Measurements from ENCODE around the gene PFN3.

PFN3 gene

DNA sequence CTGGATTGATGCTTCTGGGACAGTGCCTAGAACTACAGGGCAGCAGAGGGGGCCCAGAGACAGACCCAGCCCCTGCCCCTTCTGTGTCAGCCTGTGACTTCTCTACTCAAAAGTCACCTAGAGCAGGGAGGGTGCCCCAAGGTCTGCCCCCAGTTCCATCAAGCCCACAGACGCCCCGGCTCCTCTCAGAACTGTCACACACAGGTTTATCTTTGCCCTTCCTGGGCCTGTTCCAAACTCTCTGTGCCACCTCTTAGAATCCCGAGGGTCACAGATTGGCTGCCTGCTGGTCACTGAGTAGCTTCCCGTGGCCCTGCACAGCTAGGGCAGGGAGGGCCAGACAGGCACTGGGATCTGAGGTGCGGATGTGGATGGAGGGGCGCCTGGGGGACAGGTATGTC, 41.0 kb downstream of the PFN3 start:
- no peak for ATAC-seq

DNA sequence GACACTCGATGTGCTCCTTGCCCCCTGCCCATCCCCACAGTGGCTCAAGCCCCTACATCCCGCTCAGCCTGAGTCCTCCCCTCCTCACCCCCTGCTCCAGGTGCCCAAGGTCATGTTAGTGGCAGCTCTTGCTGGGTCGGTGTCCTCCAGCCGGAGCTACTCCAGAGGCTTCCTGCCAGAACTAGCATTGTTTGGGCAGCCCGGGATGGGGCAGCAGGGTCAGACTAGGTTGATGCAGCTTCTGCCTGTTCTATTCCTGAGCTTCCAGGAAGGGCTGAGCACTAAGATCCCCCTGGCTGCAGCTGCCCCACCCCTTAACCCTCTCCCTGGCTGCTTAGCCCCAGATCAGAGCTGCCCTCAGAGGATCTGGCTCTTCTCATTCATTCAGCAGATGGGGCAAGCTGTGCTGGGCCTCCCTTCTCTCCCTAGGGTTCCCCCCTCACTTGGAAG, 42.1 kb downstream of the PFN3 start:
- no peak for ATAC-seq
- TF ChIP-seq ZNF565 (CRISPR knock-in tag; conservative IDR thresholded peaks at IDR 0.05; ENCODE audit: low read depth) = no peak
- no peak for TF ChIP-seq CSDC2 (CRISPR knock-in tag; IDR thresholded peaks at IDR 0.05)
- TF ChIP-seq, protein P1, sequence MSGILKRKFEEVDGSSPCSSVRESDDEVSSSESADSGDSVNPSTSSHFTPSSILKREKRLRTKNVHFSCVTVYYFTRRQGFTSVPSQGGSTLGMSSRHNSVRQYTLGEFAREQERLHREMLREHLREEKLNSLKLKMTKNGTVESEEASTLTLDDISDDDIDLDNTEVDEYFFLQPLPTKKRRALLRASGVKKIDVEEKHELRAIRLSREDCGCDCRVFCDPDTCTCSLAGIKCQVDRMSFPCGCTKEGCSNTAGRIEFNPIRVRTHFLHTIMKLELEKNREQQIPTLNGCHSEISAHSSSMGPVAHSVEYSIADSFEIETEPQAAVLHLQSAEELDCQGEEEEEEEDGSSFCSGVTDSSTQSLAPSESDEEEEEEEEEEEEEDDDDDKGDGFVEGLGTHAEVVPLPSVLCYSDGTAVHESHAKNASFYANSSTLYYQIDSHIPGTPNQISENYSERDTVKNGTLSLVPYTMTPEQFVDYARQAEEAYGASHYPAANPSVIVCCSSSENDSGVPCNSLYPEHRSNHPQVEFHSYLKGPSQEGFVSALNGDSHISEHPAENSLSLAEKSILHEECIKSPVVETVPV (CRISPR knock-in tag; IDR thresholded peaks at IDR 0.05) = no peak
- no peak for TF ChIP-seq ISL1 (CRISPR knock-in tag; IDR thresholded peaks at IDR 0.05)
- no peak for TF ChIP-seq ZC3H10 (CRISPR knock-in tag; IDR thresholded peaks at IDR 0.05)
- no peak for TF ChIP-seq ESRRG (CRISPR knock-in tag; IDR thresholded peaks at IDR 0.05)
- no peak for TF ChIP-seq TCF4 (CRISPR knock-in tag; IDR thresholded peaks at IDR 0.05; ENCODE audit: borderline replicate concordance)
- TF ChIP-seq, protein P2, sequence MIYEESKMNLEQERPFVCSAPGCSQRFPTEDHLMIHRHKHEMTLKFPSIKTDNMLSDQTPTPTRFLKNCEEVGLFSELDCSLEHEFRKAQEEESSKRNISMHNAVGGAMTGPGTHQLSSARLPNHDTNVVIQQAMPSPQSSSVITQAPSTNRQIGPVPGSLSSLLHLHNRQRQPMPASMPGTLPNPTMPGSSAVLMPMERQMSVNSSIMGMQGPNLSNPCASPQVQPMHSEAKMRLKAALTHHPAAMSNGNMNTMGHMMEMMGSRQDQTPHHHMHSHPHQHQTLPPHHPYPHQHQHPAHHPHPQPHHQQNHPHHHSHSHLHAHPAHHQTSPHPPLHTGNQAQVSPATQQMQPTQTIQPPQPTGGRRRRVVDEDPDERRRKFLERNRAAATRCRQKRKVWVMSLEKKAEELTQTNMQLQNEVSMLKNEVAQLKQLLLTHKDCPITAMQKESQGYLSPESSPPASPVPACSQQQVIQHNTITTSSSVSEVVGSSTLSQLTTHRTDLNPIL (CRISPR knock-in tag; IDR thresholded peaks at IDR 0.05; ENCODE audit: low read depth) = no peak
- no peak for TF ChIP-seq ZFP3 (CRISPR knock-in tag; IDR thresholded peaks at IDR 0.05)
- no peak for TF ChIP-seq ZNF8 (CRISPR knock-in tag; IDR thresholded peaks at IDR 0.05)
- no peak for TF ChIP-seq BACH2 (CRISPR knock-in tag; IDR thresholded peaks at IDR 0.05; ENCODE audit: borderline replicate concordance)
- no peak for TF ChIP-seq ARNTL (CRISPR knock-in tag; IDR thresholded peaks at IDR 0.05; ENCODE audit: borderline replicate concordance, low read depth)
- no peak for TF ChIP-seq SNAI2 (CRISPR knock-in tag; IDR thresholded peaks at IDR 0.05)
- no peak for TF ChIP-seq OSR1 (CRISPR knock-in tag; IDR thresholded peaks at IDR 0.05)
- TF ChIP-seq PPARA (CRISPR knock-in tag; IDR thresholded peaks at IDR 0.05; ENCODE audit: borderline replicate concordance) = no peak
- TF ChIP-seq ZFP30 (CRISPR knock-in tag; IDR thresholded peaks at IDR 0.05) = no peak
- TF ChIP-seq GLIS3 (CRISPR knock-in tag; IDR thresholded peaks at IDR 0.05) = no peak

More for the DNA sequence above, 41.0 kb downstream of the PFN3 start:
- no peak for TF ChIP-seq ZFP30 (CRISPR knock-in tag; IDR thresholded peaks at IDR 0.05)
- no peak for TF ChIP-seq ZNF8 (CRISPR knock-in tag; IDR thresholded peaks at IDR 0.05)
- TF ChIP-seq, protein P3, sequence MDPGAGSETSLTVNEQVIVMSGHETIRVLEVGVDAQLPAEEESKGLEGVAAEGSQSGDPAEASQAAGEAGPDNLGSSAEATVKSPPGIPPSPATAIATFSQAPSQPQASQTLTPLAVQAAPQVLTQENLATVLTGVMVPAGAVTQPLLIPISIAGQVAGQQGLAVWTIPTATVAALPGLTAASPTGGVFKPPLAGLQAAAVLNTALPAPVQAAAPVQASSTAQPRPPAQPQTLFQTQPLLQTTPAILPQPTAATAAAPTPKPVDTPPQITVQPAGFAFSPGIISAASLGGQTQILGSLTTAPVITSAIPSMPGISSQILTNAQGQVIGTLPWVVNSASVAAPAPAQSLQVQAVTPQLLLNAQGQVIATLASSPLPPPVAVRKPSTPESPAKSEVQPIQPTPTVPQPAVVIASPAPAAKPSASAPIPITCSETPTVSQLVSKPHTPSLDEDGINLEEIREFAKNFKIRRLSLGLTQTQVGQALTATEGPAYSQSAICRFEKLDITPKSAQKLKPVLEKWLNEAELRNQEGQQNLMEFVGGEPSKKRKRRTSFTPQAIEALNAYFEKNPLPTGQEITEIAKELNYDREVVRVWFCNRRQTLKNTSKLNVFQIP (CRISPR knock-in tag; IDR thresholded peaks at IDR 0.05; ENCODE audit: borderline replicate concordance, low read depth) = no peak
- no peak for TF ChIP-seq ZNF565 (CRISPR knock-in tag; conservative IDR thresholded peaks at IDR 0.05; ENCODE audit: low read depth)
- no peak for TF ChIP-seq BACH2 (CRISPR knock-in tag; IDR thresholded peaks at IDR 0.05; ENCODE audit: borderline replicate concordance)
- no peak for TF ChIP-seq SNAI2 (CRISPR knock-in tag; IDR thresholded peaks at IDR 0.05)
- no peak for TF ChIP-seq ISL1 (CRISPR knock-in tag; IDR thresholded peaks at IDR 0.05)
- TF ChIP-seq ZC3H10 (CRISPR knock-in tag; IDR thresholded peaks at IDR 0.05) = no peak
- no peak for TF ChIP-seq OSR1 (CRISPR knock-in tag; IDR thresholded peaks at IDR 0.05)
- TF ChIP-seq RARB (CRISPR knock-in tag; IDR thresholded peaks at IDR 0.05) = no peak
- TF ChIP-seq, protein P1 (CRISPR knock-in tag; IDR thresholded peaks at IDR 0.05) = no peak
- TF ChIP-seq PPARA (CRISPR knock-in tag; IDR thresholded peaks at IDR 0.05; ENCODE audit: borderline replicate concordance) = no peak
- TF ChIP-seq, protein P4, sequence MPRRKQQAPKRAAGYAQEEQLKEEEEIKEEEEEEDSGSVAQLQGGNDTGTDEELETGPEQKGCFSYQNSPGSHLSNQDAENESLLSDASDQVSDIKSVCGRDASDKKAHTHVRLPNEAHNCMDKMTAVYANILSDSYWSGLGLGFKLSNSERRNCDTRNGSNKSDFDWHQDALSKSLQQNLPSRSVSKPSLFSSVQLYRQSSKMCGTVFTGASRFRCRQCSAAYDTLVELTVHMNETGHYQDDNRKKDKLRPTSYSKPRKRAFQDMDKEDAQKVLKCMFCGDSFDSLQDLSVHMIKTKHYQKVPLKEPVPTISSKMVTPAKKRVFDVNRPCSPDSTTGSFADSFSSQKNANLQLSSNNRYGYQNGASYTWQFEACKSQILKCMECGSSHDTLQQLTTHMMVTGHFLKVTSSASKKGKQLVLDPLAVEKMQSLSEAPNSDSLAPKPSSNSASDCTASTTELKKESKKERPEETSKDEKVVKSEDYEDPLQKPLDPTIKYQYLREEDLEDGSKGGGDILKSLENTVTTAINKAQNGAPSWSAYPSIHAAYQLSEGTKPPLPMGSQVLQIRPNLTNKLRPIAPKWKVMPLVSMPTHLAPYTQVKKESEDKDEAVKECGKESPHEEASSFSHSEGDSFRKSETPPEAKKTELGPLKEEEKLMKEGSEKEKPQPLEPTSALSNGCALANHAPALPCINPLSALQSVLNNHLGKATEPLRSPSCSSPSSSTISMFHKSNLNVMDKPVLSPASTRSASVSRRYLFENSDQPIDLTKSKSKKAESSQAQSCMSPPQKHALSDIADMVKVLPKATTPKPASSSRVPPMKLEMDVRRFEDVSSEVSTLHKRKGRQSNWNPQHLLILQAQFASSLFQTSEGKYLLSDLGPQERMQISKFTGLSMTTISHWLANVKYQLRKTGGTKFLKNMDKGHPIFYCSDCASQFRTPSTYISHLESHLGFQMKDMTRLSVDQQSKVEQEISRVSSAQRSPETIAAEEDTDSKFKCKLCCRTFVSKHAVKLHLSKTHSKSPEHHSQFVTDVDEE (CRISPR knock-in tag; IDR thresholded peaks at IDR 0.05) = no peak
- no peak for TF ChIP-seq TCF4 (CRISPR knock-in tag; IDR thresholded peaks at IDR 0.05; ENCODE audit: borderline replicate concordance)
- TF ChIP-seq ZFP3 (CRISPR knock-in tag; IDR thresholded peaks at IDR 0.05) = no peak
- TF ChIP-seq ARNTL (CRISPR knock-in tag; IDR thresholded peaks at IDR 0.05; ENCODE audit: borderline replicate concordance, low read depth) = no peak

All from SK-N-SH treated with all-trans-retinoic acid at 6 μM for 48 hours (cell line).